C4-2B (cell line): ENCODE results near the gene TSPAN18.

Experiments
- ZFX ChIP-seq: fragments of 450-650 bp; IDR thresholded peaks from 2 replicates; pipeline ENCODE4 v1.6.1; 2017
- TF ChIP-seq, protein P1 (sequence below): fragments of 450-650 bp; conservative IDR thresholded peaks from 2 replicates; pipeline ENCODE4 v1.5.1; 2017; ENCODE audit warnings: mild to moderate bottlenecking

DNA sequence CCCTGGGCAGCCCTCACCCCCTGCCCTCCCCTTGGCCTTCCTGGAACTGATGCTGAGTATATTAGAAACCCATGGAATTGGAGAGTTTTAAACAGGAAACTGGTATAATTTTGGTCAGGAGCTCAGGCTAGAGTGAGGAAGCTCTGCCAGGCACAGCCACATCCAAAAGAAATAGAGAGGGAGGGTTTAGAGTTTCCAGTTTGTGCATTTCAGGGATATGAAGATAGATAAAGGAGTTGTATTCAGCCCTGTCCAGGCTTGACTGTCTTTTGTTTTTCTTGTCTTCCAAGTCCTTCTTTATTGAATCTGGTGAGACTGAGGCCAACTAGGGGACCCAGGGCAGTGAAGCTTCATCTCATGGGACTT lies 71.8 kb downstream of the TSPAN18 start:
- TF ChIP-seq, protein P1, sequence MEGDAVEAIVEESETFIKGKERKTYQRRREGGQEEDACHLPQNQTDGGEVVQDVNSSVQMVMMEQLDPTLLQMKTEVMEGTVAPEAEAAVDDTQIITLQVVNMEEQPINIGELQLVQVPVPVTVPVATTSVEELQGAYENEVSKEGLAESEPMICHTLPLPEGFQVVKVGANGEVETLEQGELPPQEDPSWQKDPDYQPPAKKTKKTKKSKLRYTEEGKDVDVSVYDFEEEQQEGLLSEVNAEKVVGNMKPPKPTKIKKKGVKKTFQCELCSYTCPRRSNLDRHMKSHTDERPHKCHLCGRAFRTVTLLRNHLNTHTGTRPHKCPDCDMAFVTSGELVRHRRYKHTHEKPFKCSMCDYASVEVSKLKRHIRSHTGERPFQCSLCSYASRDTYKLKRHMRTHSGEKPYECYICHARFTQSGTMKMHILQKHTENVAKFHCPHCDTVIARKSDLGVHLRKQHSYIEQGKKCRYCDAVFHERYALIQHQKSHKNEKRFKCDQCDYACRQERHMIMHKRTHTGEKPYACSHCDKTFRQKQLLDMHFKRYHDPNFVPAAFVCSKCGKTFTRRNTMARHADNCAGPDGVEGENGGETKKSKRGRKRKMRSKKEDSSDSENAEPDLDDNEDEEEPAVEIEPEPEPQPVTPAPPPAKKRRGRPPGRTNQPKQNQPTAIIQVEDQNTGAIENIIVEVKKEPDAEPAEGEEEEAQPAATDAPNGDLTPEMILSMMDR = no peak
- TF ChIP-seq ZFX = no peak
